ENCODE measurements around the gene GJA4. TPM values are rescaled to one million over a fixed set of nuclear protein-coding genes. Genes with fewer than 3 reads are reported as not detected.

GJA4 gene
- total and polyA plus RNA-seq, 2 donors (not counting 3 experiments of a cell fraction or from before 2014, with no cell fraction given): 22.1 to 175 TPM

GRCh38 chr1:34796990-34797389 is 4.2 kb downstream of the GJA4 start:
- Histone ChIP-seq H3K27ac (ENCODE audit: insufficient read depth, low read depth, low read length) (no peak overlapping the region), H4K20me1 (replicated peaks; ENCODE audit: control insufficient read depth, extremely low read depth, insufficient read depth, low read length) (no peaks in the 10 kb centered on the region), H3K9ac (replicated peaks; ENCODE audit: extremely low read depth, insufficient read depth, low read length) (no peak overlapping the region), H3K4me3 (replicated peaks in 1 of 3; ENCODE audit: insufficient read depth in 1 of 3, low read depth in 1 of 3, low read length in 3 of 3) (peak overlapping the region in 1 of 3 experiments; percentile 52), H3K79me2 (ENCODE audit: control insufficient read depth, insufficient read depth, low read length) (no peaks in the 10 kb centered on the region), H3K36me3 (ENCODE audit: control insufficient read depth in 2 of 2, extremely low read depth in 1 of 2, insufficient read depth in 2 of 2, low read length in 2 of 2) (peaks cover 0 to 15% of the 10 kb centered on the region in 2 experiments), H2AFZ (ENCODE audit: low read depth, low read length) (no peak overlapping the region), H3K4me1 (ENCODE audit: control insufficient read depth, extremely low read depth, insufficient read depth, low read length) (no peaks in the 10 kb centered on the region), H3K9me3 (replicated peaks; ENCODE audit: control insufficient read depth, insufficient read depth, low read length) (no peaks in the 10 kb centered on the region), H3K27me3 (ENCODE audit: control insufficient read depth in 2 of 2, insufficient read depth in 2 of 2, low read length in 2 of 2) (peaks cover 25 to 30% of the 10 kb centered on the region in 2 experiments), H3K9me1 (replicated peaks; ENCODE audit: control insufficient read depth, extremely low read depth, insufficient read depth, low read length) (no peaks in the 10 kb centered on the region), H3K4me2 (ENCODE audit: insufficient read depth, low read length) (no peak overlapping the region)
- no TSS peak for BruUV-seq (replicated peaks)
- intact Hi-C loops (cut with micrococcal nuclease): no loop called here
- no peak for TF ChIP-seq GATA2 (IDR thresholded peaks at IDR 0.05; ENCODE audit: insufficient read depth, insufficient read length, low read depth, low read length)
- TF ChIP-seq FOS (IDR thresholded peaks at IDR 0.05; ENCODE audit: borderline replicate concordance, insufficient read depth, low read length): no peak
- TF ChIP-seq POLR2AphosphoS5 (IDR thresholded peaks at IDR 0.05; ENCODE audit: insufficient read depth, low read depth, low read length): no peak
- TF ChIP-seq EZH2 (IDR thresholded peaks at IDR 0.05; ENCODE audit: borderline replicate concordance, low read depth, low read length, severe bottlenecking): no peak
- TF ChIP-seq MYC (IDR thresholded peaks at IDR 0.05; ENCODE audit: low read depth, low read length): no peak
- no peak for TF ChIP-seq CTCF (IDR thresholded peaks at IDR 0.05; ENCODE audit: extremely low read depth in 1 of 2, insufficient read depth in 1 of 2, low read depth in 1 of 2, low read length in 2 of 2)
- TF ChIP-seq JUN (IDR thresholded peaks at IDR 0.05; ENCODE audit: borderline replicate concordance, insufficient read depth, insufficient read length, low read depth): no peak
- no peak for TF ChIP-seq POLR2A (IDR thresholded peaks at IDR 0.05; ENCODE audit: low read depth, low read length)
- TF ChIP-seq MAX (IDR thresholded peaks at IDR 0.05; ENCODE audit: insufficient read depth, insufficient read length): no peak
- DNase-seq (ENCODE audit: low read depth, low spot score) (no peak), FAIRE-seq (no peak)
- CTCF ChIA-PET: interaction anchor here (0.7 to 2.2 kb wide), 3 partner anchors 55 to 62 kb away, joined by 3 to 11 read pairs (median 3); partner anchors contain the start of gene SMIM12
- dilution Hi-C loops (cut with MboI; ENCODE audit: extremely low pct_ligation_motif_present, low sequenced_read_pairs): no loop called here
- POLR2A ChIA-PET: no interaction called here
